DOHH2 (cell line): Measurements from ENCODE around the gene OLFM3.

Source experiments
- CTCF ChIP-seq: fragments of 200-600 bp; sonication (generic); IDR thresholded peaks from one replicate; pipeline ENCODE4 v1.5.1; 2014; ENCODE audit warnings: antibody characterized with exemption, mild to moderate bottlenecking, low read depth, low read length; ENCODE audit not compliant: poor library complexity, severe bottlenecking
- EZH2phosphoT487 ChIP-seq: fragments of 200-600 bp; sonication (generic); IDR thresholded peaks from 2 replicates; pipeline ENCODE4 v1.6.1; 2017; ENCODE audit warnings: borderline replicate concordance, mild to moderate bottlenecking, antibody characterized with exemption, low read length, moderate library complexity, mixed read lengths

GRCh38 chr1:102002057-102002456, 5.3 kb upstream of the OLFM3 start:
- TF ChIP-seq CTCF (no peak), EZH2phosphoT487 (no peak)
